Pancreas (tissue), 10 donors: ENCODE measurements around the gene AHCTF1. TPM values are rescaled to one million over a fixed set of nuclear protein-coding genes. Genes with fewer than 3 reads are reported as not detected.

ENCODE experiments used
- ATAC-seq, 4 donors: fragments of 200-7000 bp; cut with Tn5 transposase; one replicate each; pipeline versions ENCODE4 v1.8.0 to v1.9.1; 2020; ENCODE audit warnings: mild to moderate bottlenecking in 4 of 4, moderate library complexity in 4 of 4
- DNase-seq, 6 donors: peaks; one replicate each; pipeline ENCODE4 v3.0.0-alpha.2; 2020
- FAIRE-seq: peaks from 2 replicates; lab custom pipeline; 2012; peaks lifted over from hg19 to GRCh38; lab: Jason Lieb, UNC
- H3K27ac ChIP-seq, 4 donors: fragments of 200-600 bp; sonication (generic); 1 replicate in 3 of 4; 2 replicates in 1 of 4; pipeline versions ENCODE4 v1.5.0 to v1.8.0; 2020
- H3K27me3 ChIP-seq, 4 donors: fragments of 200-600 bp; one replicate each; pipeline ENCODE4 v1.8.0; 2021
- H3K36me3 ChIP-seq, 3 donors: fragments of 200-600 bp; sonication (generic) in 1 of 3; one replicate each; pipeline versions ENCODE4 v1.5.0 to v1.8.0; 2020 to 2021
- H3K4me1 ChIP-seq, 3 donors: fragments of 200-600 bp; one replicate each; pipeline ENCODE4 v1.8.0; 2021
- H3K4me3 ChIP-seq, 4 donors: fragments of 200-600 bp; sonication (generic) in 2 of 4; one replicate each; pipeline versions ENCODE4 v1.5.0 to v1.8.0; 2020 to 2021
- H3K9me3 ChIP-seq, 4 donors: fragments of 200-600 bp; one replicate each; pipeline ENCODE4 v1.8.0; 2021
- CTCF ChIP-seq, 4 donors: fragments of 200-600 bp; sonication (generic) in 3 of 4; IDR thresholded peaks; one replicate each; pipeline versions ENCODE4 v1.5.0 to v1.8.0; 2021; ENCODE audit warnings: antibody characterized with exemption in 4 of 4
- WGBS, 2 donors: extraction: QIAGEN DNeasy Blood & Tissue Kit; methylation state at CpG; one replicate each; pipeline ENCODE4 v1.1.7; 2013; 5-methylcytosine and 5-hydroxymethylcytosine counted together
- intact Hi-C, 3 donors: fragments of 100-400 bp; cut with DNase I; formaldehyde crosslinking; loops; one replicate each; pipeline versions ENCODE4 v1.11.1 to v1.14.2; 2022
- polyA plus RNA-seq, 2 donors: library from polyadenylated mRNA; stranded (reverse); fragments of 200-250 nt; gene quantifications; one replicate each; pipeline ENCODE4 v1.2.3, GENCODE V29; 2013
- total RNA-seq, 6 donors: library from RNA; stranded (reverse); fragmentation: NEBNext Ultra II Directional in 4 of 6; extraction: Animal tissue kit (Norgen Biotek cat#: 25700) in 4 of 6; gene quantifications; one replicate each; pipeline versions ENCODE4 v1.2.1 to v1.2.4, GENCODE V29; 2021 to 2023
- donor health status: healthy with polysubstance abuse.
- donor health status: DM: no; HTN: no; CAD: no; lungs with moderate emphysema.
- donor health status: DM: no; HTN: no; CAD: no.
- donor health status: control.
- donor health status: control.
- donor health status: Bipolar disorder and iron deficiency.
- donor health status: DM: yes; HTN: yes; CAD: no.
- donor health status: DM: no; HTN: no; CAD: no.
- donor health status: DM: no; HTN: no; CAD: no.
- donor health status: DM: yes; HTN: yes; CAD: no.

The AHCTF1 gene
- total and polyA plus RNA-seq, 8 donors = 4.8 to 14.6 (median 11.5) TPM

- Histone ChIP-seq H3K27ac (no peak overlapping the region), H3K36me3 (no peaks in the 10 kb centered on the region), H3K9me3 (no peaks in the 10 kb centered on the region), H3K4me1 (no peaks in the 10 kb centered on the region), H3K27me3 (no peaks in the 10 kb centered on the region), H3K4me3 (peak overlapping the region in 1 of 4 donors; percentile 14)
- ATAC-seq = no peak
- no peak for FAIRE-seq
- 85 to 86% methylated on average over 12 of the region's 12 CpGs for WGBS, 2 donors
- DNase-seq = peak in 4 of 6 donors; percentile 26 to 80 (median 50)
- intact Hi-C loops = no loop called here
- peak; percentile 36 to 64 (median 50) for TF ChIP-seq CTCF (IDR thresholded peaks at IDR 0.05)
Observed at GRCh38 chr1:246971090-246971721, 39.5 kb upstream of the AHCTF1 start.

- Histone ChIP-seq H3K27ac (no peak overlapping the region), H3K4me1 (no peaks in the 10 kb centered on the region), H3K4me3 (no peak overlapping the region), H3K27me3 (no peaks in the 10 kb centered on the region), H3K9me3 (no peaks in the 10 kb centered on the region), H3K36me3 (no peaks in the 10 kb centered on the region)
- intact Hi-C loops = no loop called here
- FAIRE-seq (no peak), ATAC-seq (no peak), DNase-seq (no peak)
- WGBS, 2 donors = 84 to 93% methylated on average over 3 of the region's 3 CpGs
- TF ChIP-seq CTCF (IDR thresholded peaks at IDR 0.05) = no peak
Observed at GRCh38 chr1:246969621-246970020, 37.9 kb upstream of the AHCTF1 start.

- FAIRE-seq (no peak), ATAC-seq (no peak)
- no peaks in the 10 kb centered on the region for H3K4me1 ChIP-seq
Observed at GRCh38 chr1:246966502-246966901, 34.8 kb upstream of the AHCTF1 start.

GRCh38 chr1:246959944-246960693 lies 28.4 kb upstream of the AHCTF1 start:
- intact Hi-C loops = no loop called here
- Histone ChIP-seq H3K27ac (no peak overlapping the region), H3K27me3 (no peaks in the 10 kb centered on the region), H3K4me1 (no peaks in the 10 kb centered on the region), H3K4me3 (no peak overlapping the region), H3K36me3 (no peaks in the 10 kb centered on the region), H3K9me3 (no peaks in the 10 kb centered on the region)
- 32 to 40% methylated on average over 1 of the region's 1 CpG for WGBS, 2 donors
- TF ChIP-seq CTCF (IDR thresholded peaks at IDR 0.05) = no peak
- peak in 2 of 4 donors; percentile 58 to 65 for ATAC-seq
- DNase-seq = no peak
- FAIRE-seq = no peak

More at GRCh38 chr1:246966502-246966901, 34.8 kb upstream of the AHCTF1 start:
- H3K27ac ChIP-seq = no peak overlapping the region
- H3K4me3 ChIP-seq = no peak overlapping the region
- intact Hi-C loops = no loop called here
- H3K9me3 ChIP-seq = no peaks in the 10 kb centered on the region
- no peaks in the 10 kb centered on the region for H3K36me3 ChIP-seq
- 91 to 98% methylated on average over 2 of the region's 2 CpGs for WGBS, 2 donors
- TF ChIP-seq CTCF (IDR thresholded peaks at IDR 0.05) = no peak
- no peaks in the 10 kb centered on the region for H3K27me3 ChIP-seq
- DNase-seq = no peak

- DNase-seq (no peak), FAIRE-seq (no peak), ATAC-seq (peak in 1 of 4 donors; percentile 43)
- H3K27ac ChIP-seq = no peak overlapping the region
- H3K27me3 ChIP-seq = no peaks in the 10 kb centered on the region
- no peaks in the 10 kb centered on the region for H3K4me1 ChIP-seq
- H3K4me3 ChIP-seq = no peak overlapping the region
- H3K36me3 ChIP-seq = no peaks in the 10 kb centered on the region
- no peak for TF ChIP-seq CTCF (IDR thresholded peaks at IDR 0.05)
- H3K9me3 ChIP-seq = no peaks in the 10 kb centered on the region
- intact Hi-C loops = no loop called here
- WGBS, 2 donors = 44 to 58% methylated on average over 4 of the region's 4 CpGs
Observed at GRCh38 chr1:246954126-246954525, 22.4 kb upstream of the AHCTF1 start.
